ENCODE results near the gene DHX8. TPM values are rescaled to one million over a fixed set of nuclear protein-coding genes. Genes with fewer than 3 reads are reported as not detected.

DHX8 gene
- polyA plus RNA-seq, 1 donor (not counting 4 experiments of a cell fraction or from before 2014, with no cell fraction given): 30.1 TPM

DNA sequence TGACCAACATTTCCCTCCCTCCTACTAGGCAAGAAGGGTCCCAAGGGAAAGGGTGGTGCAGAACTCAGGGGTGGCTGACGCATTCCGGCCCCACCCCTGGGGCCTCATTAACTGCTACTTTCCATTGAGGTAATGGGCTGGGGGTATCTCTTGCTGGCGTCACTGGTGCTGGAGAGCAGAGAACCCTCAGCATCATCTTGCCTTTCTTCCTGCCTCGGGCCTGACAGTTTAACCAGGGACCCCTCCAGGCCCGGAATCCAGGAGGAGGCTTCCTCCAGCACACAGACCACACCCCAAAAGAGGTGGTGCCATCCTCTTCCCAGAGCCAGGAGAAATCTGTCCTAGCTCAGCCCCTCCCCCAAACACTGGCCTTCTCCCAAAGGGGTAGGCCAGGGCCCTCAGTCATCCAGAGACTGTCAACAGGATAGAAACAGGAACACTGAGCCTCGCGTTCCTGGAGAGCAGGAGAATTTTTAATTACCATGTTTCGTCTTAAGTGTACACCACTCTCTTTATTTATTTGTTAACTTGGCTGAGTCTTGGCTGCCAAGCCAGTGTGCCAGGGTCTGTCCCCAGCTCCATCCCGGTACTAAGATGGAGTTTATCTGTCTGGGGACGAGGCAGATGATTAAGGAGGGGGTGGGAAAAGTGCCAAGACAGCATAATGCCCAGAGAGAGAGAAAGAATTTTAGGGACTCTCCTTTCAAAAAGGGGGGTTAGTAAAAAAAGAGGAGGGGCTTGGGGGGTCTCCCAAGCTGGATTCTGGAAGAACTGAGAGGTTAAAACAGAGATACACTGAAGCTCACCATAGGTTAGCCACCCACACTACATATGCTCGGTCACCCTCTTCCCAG, 57.3 kb downstream of the DHX8 start:
- Histone ChIP-seq H3K27me3 (ENCODE audit: control insufficient read depth, extremely low read depth, insufficient read depth, low read length) (no peaks in the 10 kb centered on the region), H3K27ac (ENCODE audit: control insufficient read depth, insufficient read depth, low read length) (no peak overlapping the region), H3K4me1 (ENCODE audit: control insufficient read depth, extremely low read depth, insufficient read depth, low read length) (peaks cover 50% of the 10 kb centered on the region), H3K4me3 (ENCODE audit: control insufficient read depth in 2 of 3, extremely low read depth in 1 of 3, insufficient read depth in 2 of 3, low read depth in 1 of 3, low read length in 3 of 3) (no peak overlapping the region), H3K9me1 (ENCODE audit: control insufficient read depth, extremely low read depth, insufficient read depth, low read length) (no peaks in the 10 kb centered on the region), H3K36me3 (ENCODE audit: control insufficient read depth in 2 of 2, extremely low read depth in 1 of 2, insufficient read depth in 2 of 2, low read length in 2 of 2) (peaks cover 2% of the 10 kb centered on the region in 2 experiments), H3K9me3 (ENCODE audit: control insufficient read depth, low read depth, low read length) (no peaks in the 10 kb centered on the region), H4K20me1 (ENCODE audit: control insufficient read depth, extremely low read depth, insufficient read depth, low read length) (no peaks in the 10 kb centered on the region), H3K4me2 (ENCODE audit: control insufficient read depth, extremely low read depth, insufficient read depth, low read depth, low read length) (peak overlapping the region; percentile 31), H3K9ac (ENCODE audit: control insufficient read depth, extremely low read depth, insufficient read depth, low read length) (no peak overlapping the region), H3K79me2 (ENCODE audit: control insufficient read depth, insufficient read depth, low read length) (peaks cover 48% of the 10 kb centered on the region), H2AFZ (ENCODE audit: control insufficient read depth, low read length) (no peak overlapping the region)
- TF ChIP-seq EZH2 (IDR thresholded peaks at IDR 0.05; ENCODE audit: low read length): no peak
- no peak for DNase-seq (ENCODE audit: low read depth, low spot score)
- dilution Hi-C loops (cut with MboI; ENCODE audit: extremely low pct_ligation_motif_present, low sequenced_read_pairs): no loop called here
- FAIRE-seq: no peak

DNA sequence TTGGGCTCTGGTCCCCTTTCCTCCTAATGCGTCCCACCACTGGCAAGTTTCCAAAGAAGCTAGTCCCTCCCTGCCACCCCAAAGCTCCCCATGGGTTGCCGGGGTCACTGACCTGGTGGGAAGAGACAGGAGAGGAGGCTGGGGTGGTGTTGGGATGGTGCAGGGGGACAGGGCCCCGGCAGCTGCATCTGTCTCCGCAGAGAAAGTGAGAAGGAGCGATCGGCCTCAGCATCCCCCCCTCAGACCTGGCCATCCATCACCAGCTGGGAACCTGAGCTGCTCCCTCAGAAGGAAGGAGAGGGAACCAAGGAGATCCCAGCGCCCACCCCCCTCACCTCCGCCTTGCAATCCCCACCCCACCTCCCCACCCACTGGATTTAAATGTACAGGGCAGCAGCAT, 59.1 kb downstream of the DHX8 start:
- no peak overlapping the region for H3K27ac ChIP-seq (ENCODE audit: control insufficient read depth, insufficient read depth, low read length)
- dilution Hi-C loops (cut with MboI; ENCODE audit: extremely low pct_ligation_motif_present, low sequenced_read_pairs): no loop called here
- DNase-seq (ENCODE audit: low read depth, low spot score): no peak
- peaks cover 2% of the 10 kb centered on the region in 2 experiments for H3K36me3 ChIP-seq (ENCODE audit: control insufficient read depth in 2 of 2, extremely low read depth in 1 of 2, insufficient read depth in 2 of 2, low read length in 2 of 2)
- H2AFZ ChIP-seq (ENCODE audit: control insufficient read depth, low read length): no peak overlapping the region
- no peaks in the 10 kb centered on the region for H3K9me1 ChIP-seq (ENCODE audit: control insufficient read depth, extremely low read depth, insufficient read depth, low read length)
- peaks cover 48% of the 10 kb centered on the region for H3K79me2 ChIP-seq (ENCODE audit: control insufficient read depth, insufficient read depth, low read length)
- H3K4me3 ChIP-seq (ENCODE audit: control insufficient read depth in 2 of 3, extremely low read depth in 1 of 3, insufficient read depth in 2 of 3, low read depth in 1 of 3, low read length in 3 of 3): no peak overlapping the region
- H3K27me3 ChIP-seq (ENCODE audit: control insufficient read depth, extremely low read depth, insufficient read depth, low read length): no peaks in the 10 kb centered on the region
- no peaks in the 10 kb centered on the region for H4K20me1 ChIP-seq (ENCODE audit: control insufficient read depth, extremely low read depth, insufficient read depth, low read length)
- H3K9me3 ChIP-seq (ENCODE audit: control insufficient read depth, low read depth, low read length): no peaks in the 10 kb centered on the region
- H3K4me1 ChIP-seq (ENCODE audit: control insufficient read depth, extremely low read depth, insufficient read depth, low read length): peaks cover 54% of the 10 kb centered on the region
- no peak for TF ChIP-seq EZH2 (IDR thresholded peaks at IDR 0.05; ENCODE audit: low read length)
- TF ChIP-seq, protein P1, sequence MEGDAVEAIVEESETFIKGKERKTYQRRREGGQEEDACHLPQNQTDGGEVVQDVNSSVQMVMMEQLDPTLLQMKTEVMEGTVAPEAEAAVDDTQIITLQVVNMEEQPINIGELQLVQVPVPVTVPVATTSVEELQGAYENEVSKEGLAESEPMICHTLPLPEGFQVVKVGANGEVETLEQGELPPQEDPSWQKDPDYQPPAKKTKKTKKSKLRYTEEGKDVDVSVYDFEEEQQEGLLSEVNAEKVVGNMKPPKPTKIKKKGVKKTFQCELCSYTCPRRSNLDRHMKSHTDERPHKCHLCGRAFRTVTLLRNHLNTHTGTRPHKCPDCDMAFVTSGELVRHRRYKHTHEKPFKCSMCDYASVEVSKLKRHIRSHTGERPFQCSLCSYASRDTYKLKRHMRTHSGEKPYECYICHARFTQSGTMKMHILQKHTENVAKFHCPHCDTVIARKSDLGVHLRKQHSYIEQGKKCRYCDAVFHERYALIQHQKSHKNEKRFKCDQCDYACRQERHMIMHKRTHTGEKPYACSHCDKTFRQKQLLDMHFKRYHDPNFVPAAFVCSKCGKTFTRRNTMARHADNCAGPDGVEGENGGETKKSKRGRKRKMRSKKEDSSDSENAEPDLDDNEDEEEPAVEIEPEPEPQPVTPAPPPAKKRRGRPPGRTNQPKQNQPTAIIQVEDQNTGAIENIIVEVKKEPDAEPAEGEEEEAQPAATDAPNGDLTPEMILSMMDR (optimal IDR thresholded peaks at IDR 0.05 in 1 of 3, IDR thresholded peaks at IDR 0.05 in 1 of 3, conservative IDR thresholded peaks at IDR 0.05 in 1 of 3; ENCODE audit: extremely low read depth in 1 of 3, insufficient read depth in 2 of 3, low read length in 3 of 3): no peak
- no peak overlapping the region for H3K4me2 ChIP-seq (ENCODE audit: control insufficient read depth, extremely low read depth, insufficient read depth, low read depth, low read length)
- no peak overlapping the region for H3K9ac ChIP-seq (ENCODE audit: control insufficient read depth, extremely low read depth, insufficient read depth, low read length)
- no peak for FAIRE-seq
